CD4-positive, alpha-beta T cell treated with Interleukin-6 for 4 hours (primary cell): Measurements from ENCODE around the gene PFKP.
"Not testable (repeated sequence)": the region's sequence is repeated elsewhere in the genome, so short reads cannot be mapped to it uniquely, and the experiment has no call there.

Experiments used
- DNase-seq: peaks from one replicate; pipeline ENCODE4 v3.0.0-alpha.2; 2020; ENCODE audit warnings: mixed read lengths

PFKP gene

GRCh38 chr10:3047596-3047995 is 19.8 kb upstream of the PFKP start:
- DNase-seq = no peak

- DNase-seq = no peak
Measured at GRCh38 chr10:3048119-3049019, 19.0 kb upstream of the PFKP start.

GRCh38 chr10:3051692-3052091 is 15.7 kb upstream of the PFKP start:
- DNase-seq = no peak

GRCh38 chr10:3053155-3053554 is 14.2 kb upstream of the PFKP start:
- no peak for DNase-seq

GRCh38 chr10:3054183-3054850 is 13.0 kb upstream of the PFKP start:
- DNase-seq = no peak

GRCh38 chr10:3054851-3055199 is 12.5 kb upstream of the PFKP start:
- no peak for DNase-seq

- no peak for DNase-seq
Measured at GRCh38 chr10:3056280-3057037, 10.9 kb upstream of the PFKP start.

- no peak for DNase-seq
Measured at GRCh38 chr10:3057946-3058345, 9.4 kb upstream of the PFKP start.

GRCh38 chr10:3059974-3060373 is 7.4 kb upstream of the PFKP start:
- no peak for DNase-seq

GRCh38 chr10:3060481-3060889 is 6.9 kb upstream of the PFKP start:
- DNase-seq = no peak

- not testable (repeated sequence) for DNase-seq
Measured at GRCh38 chr10:3061323-3061898, 5.9 kb upstream of the PFKP start.

- DNase-seq = no peak
Measured at GRCh38 chr10:3062502-3063186, 4.7 kb upstream of the PFKP start.

- DNase-seq = no peak
Measured at GRCh38 chr10:3064423-3064822, 2.9 kb upstream of the PFKP start.

- DNase-seq = no peak
Measured at GRCh38 chr10:3065622-3066021, 1.7 kb upstream of the PFKP start.

- DNase-seq = no peak
Measured at GRCh38 chr10:3066317-3067117, 831 bp upstream of the PFKP start.

GRCh38 chr10:3067859-3068179 is 471 bp downstream of the PFKP start:
- peak; percentile 35 for DNase-seq

- peak; percentile 61 for DNase-seq
Measured at GRCh38 chr10:3068201-3068967, 1.0 kb downstream of the PFKP start.

GRCh38 chr10:3068968-3069737 is 1.8 kb downstream of the PFKP start:
- DNase-seq = peak; percentile 46

- no peak for DNase-seq
Measured at GRCh38 chr10:3069876-3070275, 2.5 kb downstream of the PFKP start.
